Left lobe of liver (tissue), 2 donors: Measurements from ENCODE around the gene FAM98C. TPM values are rescaled to one million over a fixed set of nuclear protein-coding genes. Genes with fewer than 3 reads are reported as not detected.
"Not testable (repeated sequence)": the region's sequence is repeated elsewhere in the genome, so short reads cannot be mapped to it uniquely, and the experiment has no call there.

Experiments used
- ATAC-seq: fragments of 200-7000 bp; cut with Tn5 transposase; one replicate; pipeline ENCODE4 v1.9.1; 2020; ENCODE audit warnings: mild to moderate bottlenecking, moderate library complexity
- DNase-seq: peaks from one replicate; pipeline ENCODE4 v3.0.0-alpha.2; 2020; ENCODE audit warnings: low spot score
- total RNA-seq: library from RNA; stranded (reverse); gene quantifications from one replicate; pipeline ENCODE4 v1.2.1, GENCODE V29; 2021
- donor health status: DM: no; HTN: no; CAD: no; lungs with moderate emphysema.
- donor health status: DM: no; HTN: yes; CAD: no.

Gene FAM98C
- total RNA-seq, 1 donor from 2014 or later, result 8.7 TPM

DNA sequence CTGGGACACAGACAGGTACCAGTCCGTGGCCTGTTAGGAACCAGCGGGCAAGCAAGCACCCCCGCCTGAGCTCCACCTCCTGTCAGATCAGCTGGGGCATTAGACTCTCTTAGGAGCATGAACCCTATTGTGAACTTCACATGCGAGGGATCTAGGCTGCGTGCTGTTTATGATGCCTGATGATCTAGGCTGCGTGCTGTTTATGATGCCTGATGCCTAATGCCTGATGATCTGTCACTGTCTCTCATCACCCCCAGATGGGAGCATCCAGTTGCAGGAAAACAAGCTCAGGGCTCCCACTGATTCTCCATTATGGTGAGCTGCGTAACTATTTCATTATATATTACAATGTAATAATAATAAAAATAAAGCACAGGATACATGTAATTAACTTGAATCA is 19.5 kb downstream of the FAM98C start:
- no peak for ATAC-seq
- DNase-seq, result no peak

DNA sequence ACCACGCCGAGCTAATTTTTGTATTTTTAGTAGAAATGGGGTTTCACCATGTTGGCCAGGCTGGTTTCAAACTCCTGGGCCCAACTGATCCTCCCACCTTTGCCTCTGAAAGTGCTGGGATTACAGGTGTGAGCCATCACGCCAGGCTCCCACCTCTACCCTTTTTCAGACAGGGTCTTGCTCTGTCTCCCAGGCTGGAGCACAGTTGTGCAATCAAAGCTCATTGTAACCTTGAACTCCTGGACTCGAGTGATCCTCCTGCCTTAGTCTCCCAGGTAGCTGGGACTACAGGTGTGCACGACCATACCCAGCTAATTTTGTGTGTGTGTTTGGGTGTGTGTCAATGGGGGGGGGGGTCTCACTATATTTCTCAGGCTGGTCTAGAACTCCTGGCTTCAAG is 21.4 kb downstream of the FAM98C start:
- ATAC-seq (no peak), DNase-seq (no peak)

DNA sequence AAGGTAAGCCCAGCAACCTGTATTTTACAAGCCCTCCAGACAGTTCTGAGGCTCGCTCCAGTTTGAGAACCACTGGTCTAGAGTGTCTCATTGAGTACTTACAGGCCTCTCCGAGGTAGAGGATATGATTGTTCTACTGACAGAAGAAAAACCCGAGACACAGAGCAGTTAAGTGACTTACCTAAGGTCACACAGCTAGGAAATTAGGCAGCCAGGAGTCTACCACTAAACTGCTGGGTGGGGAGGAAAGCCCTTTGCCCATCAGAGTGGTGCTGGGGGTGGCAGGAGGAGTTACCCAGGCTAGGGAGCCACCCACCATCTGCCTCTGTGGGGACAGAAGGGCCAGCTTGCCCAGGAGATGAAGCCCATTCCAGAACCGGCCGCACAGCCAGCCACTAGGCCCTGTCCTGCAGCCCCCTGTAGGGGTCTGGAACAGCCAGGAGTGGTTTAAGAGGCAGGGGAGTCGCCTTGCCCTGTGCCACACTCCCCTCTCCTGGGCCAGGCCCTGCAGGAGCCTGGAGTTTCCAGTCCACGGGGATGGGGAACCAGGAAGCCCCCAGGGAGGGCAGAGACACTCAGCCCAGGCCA is 22.4 kb downstream of the FAM98C start:
- ATAC-seq, result no peak
- DNase-seq, result no peak

DNA sequence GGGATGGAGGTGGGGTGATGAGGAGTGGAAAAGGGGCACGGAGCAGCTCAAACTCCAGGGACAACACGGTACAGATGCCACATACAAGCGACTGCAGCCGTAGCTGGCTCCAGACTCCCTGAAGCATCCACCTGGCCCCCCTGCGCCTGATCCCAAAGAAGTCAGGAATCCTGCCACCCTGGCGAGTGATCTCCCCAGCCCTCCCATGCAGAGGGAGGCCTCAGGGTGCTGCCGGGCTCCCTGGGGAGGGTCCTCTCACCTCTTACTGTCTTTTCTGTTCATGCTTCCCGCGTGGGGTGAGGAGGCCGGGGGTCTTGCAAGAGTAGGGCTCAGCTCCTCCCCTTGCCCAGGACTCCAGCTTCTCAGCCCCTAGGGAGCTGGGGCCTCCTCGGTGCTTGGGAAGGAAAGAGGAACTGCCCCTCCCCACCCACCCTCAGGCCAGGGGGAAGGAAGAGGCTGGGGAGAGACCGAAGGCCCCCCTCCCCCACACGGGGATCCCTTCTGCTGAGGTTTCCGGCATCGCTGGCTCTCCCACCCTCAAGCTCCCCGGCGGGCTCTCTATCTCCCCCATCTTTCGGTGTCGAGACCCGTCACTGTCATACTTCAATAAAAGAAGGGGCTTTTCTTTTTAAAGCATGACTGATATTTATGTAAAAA is 23.0 kb downstream of the FAM98C start, which contains the start of gene RASGRP4:
TSS of gene RASGRP4 (minus strand) at position 410 of the 657 bp plus-strand sequence. CDS start at position 282, 128 bp downstream.
- ATAC-seq (peak; percentile 41), DNase-seq (no peak)

DNA sequence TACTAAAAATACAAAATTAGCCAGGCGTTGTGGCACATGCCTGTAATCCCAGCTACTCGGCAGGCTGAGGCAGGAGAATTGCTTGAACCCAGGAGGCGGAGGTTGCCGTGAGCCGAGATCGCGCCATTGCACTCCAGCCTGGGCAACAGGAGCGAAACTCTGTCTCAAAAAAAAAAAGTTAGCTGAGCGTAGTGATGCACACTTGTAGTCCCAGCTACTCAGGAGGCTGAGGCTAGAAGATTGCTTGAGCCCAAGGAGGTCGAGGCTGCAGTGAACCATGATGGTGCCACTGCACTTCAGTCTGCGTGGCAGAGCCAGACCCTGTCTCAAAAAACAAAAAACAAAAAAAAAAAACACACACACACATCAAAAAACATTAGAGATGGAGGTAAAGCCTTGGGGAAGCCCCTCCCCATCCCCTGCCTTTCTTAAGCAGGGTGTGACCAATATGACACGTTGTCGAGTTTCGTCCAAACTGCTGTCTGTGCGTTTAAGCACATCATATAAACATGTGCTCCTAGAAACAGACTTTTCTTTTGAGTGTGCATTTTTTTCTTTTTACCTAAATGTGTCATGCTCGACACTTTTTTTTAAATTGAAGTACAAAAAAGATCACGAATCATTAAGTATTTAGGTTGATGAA is 24.3 kb downstream of the FAM98C start:
- not testable (repeated sequence) for DNase-seq, ATAC-seq

DNA sequence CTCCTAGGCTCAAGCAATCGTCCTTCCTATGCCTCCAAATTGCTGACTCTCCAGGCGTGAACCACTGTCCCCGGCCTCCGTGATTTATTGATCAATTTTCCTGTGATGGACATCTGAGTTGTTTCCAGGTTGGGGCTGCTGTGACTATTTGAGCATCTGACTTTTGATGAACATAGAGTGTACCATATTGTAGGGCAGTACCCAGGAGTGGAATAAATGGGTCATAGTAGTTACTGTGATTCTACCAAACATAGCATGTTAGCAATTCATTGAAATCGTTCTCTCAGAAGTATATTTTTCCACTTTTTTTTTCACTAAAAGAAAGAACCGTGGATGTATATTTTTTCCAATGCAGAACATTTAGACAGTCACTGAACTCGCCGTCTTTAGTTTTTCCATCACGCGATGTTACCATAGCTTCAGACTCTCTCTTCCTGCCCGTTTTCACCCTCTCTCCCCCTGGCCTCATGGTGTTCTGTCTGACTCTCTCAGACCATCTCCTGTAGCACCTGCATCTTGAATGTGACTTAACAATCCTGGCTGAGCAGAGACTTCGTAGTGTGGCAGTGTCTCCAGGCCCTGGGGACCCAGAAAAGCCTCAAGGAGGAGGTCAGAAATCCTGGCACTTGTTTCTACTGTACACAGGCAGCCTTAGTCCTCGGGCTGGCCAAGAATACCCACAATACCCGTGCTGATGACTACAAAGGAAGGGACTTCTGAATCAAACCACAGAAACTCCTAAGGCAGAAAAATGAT is 26.3 kb downstream of the FAM98C start:
- ATAC-seq (no peak), DNase-seq (no peak)

DNA sequence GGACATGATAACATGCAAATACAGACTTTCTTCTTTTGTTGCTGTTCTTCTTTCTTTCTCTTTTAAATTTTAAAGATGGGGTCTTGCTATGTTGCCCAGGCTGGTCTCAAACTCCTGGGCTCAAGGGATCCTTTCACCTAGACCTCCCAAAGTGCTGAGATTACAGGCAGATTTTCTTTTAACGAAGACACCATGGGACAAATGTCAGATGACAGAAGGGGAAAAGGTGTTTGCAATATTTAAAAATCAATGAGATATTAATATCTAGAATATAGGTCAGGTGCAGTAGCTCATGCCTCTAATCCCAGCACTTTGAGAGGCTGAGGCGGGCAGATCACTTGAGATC is 26.9 kb downstream of the FAM98C start:
- DNase-seq (no peak), ATAC-seq (no peak)

DNA sequence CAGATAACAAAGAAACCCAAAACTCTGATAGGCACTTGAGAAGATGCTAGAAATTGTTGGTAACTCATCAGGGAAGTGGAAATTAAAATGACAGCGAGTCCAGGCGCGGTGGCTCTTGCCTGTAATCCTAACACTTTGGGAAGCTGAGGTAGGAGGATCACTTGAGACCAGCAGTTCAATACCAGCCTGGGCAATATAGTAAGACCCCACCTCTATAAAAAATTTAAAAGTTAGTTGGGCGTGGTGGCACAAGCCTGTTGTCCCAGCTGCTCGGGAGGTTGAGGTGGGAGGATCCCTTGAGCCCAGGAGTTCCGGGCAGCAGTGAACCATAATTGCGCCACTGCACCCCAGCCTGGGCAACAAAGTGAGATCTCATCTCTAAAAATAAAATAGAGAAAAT is 28.0 kb downstream of the FAM98C start:
- DNase-seq, result no peak
- no peak for ATAC-seq

DNA sequence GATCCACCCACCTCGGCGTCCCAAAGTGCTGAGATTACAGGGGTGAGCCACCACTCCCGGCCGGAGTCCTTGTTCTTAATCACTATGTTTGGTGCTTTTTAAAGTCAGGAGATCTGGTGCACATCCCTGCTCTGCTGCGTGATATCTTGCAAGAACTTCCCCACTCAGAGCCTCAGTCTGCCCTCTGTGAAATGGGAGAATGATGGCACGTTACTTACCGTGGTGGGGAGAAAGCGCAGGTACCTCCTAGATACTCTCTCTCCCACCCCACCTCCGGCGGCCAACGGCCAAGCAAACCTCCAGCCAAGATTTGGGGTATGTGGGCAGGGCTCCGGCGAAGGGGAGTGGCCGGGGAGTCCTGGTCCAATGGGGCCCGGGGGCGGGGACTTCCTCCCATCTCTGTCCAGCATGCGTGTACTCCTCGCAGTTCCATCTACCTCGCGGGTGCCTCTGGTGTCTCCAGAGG is 30.4 kb downstream of the FAM98C start, which contains the start of gene RYR1:
TSS of gene RYR1 (plus strand) at position 424 of the 466 bp plus-strand sequence. CDS start 139 bp downstream, outside the sequence.
- DNase-seq (no peak), ATAC-seq (peak; percentile 68)

DNA sequence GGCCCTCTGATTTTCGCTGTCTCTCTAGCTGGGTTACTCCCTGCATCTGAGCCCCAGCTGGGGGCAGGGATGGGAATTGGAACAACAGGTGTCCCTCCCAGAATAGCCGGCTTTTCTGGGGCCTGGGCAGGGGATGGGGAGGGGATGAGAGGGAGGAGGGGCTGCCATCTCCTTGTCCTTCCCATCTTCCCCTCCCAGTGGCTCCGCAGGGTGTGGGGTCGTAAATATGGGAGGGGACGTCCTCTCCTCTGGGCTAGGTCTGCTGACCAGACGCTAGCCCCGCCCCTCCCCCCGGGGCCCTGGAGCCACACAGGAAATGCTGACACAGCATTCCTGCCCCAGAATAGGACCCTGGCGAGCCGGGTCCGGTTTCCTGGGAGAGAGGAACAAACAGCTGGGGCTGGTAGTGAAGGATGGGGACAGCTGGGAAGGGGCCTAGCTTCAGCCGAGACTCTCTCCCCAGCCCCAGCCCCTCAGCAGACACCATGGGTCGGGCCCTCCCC is 31.7 kb downstream of the FAM98C start:
- DNase-seq (no peak), ATAC-seq (peak; percentile 32)

DNA sequence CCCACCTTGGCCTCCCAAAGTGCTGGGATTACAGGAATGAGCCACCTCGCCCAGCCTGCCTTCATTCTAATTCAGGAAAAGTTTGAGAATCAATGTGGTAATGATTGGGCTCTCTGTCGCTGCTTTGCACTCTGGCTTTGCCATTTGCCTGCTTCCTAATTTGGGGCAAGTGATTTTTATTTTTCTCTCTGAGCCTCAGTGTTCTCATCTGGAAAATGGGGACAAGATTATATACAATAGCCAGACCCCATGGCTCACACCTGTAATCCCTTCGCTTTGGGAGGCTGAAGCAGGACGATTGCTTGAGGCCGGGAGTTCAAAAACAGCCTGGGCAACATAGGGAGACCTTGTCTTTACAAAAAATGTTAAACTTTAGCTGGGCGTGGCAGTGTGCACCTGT is 34.4 kb downstream of the FAM98C start:
- no peak for ATAC-seq

DNA sequence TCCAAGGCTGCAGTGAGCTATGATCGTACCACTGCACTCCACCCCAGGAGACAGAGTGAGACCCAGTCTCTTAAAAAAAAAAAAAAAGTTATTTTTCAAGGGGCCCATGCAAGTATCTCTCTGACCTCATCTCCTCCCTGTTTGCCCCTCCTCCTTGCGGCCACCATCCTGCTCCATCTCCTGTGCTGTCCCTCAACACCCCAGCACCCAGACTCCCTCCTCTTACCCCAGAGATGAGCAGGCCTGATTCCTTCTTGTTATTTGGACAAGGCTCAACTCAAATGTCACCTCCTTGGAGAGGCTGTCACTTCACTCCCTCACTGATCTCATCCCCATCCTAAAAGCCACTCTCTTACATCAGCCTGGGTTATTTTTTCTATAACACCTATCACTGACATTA is 35.0 kb downstream of the FAM98C start:
- ATAC-seq (no peak), DNase-seq (no peak)

More for the DNA sequence above, 34.4 kb downstream of the FAM98C start:
- DNase-seq, result no peak

DNA sequence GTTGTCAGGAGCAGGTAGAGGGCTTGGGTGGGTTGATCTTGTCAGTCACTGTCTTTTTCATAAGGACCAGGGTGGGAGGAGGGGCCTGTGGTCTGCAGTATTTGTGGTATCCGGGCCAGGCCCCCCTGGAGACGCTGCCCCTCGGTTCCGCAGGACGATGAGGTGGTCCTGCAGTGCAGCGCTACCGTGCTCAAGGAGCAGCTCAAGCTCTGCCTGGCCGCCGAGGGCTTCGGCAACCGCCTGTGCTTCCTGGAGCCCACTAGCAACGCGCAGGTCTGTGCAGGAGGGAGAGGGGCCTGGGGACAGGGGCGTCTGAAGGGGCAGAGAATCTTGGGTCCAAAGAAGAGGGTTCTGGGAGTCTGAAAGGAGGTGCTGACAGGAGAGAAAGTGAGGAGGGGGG is 37.7 kb downstream of the FAM98C start:
- no peak for DNase-seq
- ATAC-seq, result no peak

DNA sequence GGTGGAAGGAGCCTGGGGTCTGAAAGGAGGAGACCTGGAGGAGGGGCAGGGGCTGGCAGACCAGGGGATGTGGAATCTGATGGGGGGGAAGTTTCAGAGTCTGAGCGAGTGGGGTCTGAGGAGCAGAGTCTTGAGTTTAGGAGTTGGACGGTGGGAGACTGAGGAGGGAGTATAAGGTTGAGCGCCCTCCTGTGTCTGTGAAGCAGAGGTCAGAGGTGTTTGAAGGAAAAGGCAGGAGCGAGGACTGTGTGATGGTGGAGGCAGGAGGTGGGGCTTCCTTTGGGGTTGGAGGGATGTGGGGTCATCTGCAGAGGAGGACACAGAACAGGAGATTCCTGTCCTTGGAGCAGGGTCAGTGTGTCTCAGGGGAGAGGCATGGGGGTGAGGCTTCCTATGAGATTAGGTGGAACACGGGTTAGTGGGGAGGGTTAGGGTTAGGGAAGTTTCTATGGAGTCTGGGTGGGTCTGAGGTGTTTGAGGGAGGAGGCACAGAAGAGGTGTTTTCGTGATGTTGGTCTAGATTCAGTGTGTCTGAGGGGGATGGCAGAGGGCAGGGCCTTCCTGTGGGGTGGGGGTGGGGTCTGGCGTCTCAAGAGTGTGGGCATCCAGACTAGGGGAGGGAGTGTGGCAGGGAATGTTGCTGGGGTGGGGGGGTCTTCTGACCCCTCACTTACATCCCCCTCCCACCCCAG is 38.9 kb downstream of the FAM98C start:
- ATAC-seq, result no peak
- DNase-seq, result no peak

DNA sequence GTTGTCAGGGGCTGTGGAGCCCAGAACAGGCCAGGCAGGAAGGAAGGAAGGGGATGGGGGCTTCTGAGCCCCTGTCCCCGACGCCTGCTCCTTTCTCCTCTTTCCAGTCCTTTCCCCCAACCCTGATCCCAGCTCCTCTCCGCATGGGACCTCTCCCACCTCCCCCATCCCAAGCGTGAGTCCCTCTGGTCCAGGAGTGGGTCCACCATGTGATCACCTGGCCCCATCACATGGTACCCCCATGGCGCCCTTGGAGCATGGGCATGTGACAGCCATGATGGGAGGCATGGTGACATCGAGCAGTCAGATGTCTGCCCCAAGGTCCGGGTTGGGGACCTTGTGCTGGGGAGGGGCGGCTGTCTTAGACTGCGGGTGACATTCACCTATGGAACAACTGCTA is 39.8 kb downstream of the FAM98C start:
- DNase-seq (no peak), ATAC-seq (no peak)

DNA sequence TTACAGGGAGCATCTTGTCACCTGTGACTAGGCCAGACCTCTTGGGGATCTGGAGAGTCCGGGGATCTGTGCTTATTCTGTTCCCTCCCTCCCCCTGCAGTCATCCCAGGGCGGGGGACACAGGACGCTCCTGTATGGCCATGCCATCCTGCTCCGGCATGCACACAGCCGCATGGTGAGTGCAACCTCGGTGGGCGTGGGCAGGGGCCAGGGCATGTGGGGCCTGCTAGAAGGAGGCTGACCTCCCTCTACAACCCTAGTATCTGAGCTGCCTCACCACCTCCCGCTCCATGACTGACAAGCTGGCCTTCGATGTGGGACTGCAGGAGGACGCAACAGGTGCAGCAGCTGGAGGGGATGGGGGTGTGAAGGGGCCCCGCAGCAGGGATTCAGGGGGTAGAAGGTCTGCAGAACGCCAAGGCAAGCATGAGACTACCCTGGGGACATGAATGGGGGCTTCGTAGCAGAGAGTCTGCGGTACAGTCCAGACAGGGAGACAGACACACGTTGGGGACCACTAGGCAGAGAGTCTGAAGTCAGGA is 40.6 kb downstream of the FAM98C start:
- ATAC-seq, result no peak
- DNase-seq, result no peak

DNA sequence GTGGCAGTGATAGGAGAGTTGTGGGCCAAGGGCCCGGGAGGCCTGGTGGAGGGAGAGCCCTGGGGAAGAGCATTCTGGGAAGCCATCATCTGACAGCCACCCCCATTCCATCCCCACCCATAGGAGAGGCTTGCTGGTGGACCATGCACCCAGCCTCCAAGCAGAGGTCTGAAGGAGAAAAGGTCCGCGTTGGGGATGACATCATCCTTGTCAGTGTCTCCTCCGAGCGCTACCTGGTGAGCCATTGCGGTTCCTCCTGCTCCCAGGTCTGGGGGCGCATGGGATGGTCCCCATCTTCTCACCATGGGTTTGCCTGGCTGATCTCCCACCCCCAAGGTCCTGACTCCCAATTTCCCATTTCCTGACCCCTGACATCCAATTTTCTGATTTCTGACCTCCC is 41.1 kb downstream of the FAM98C start:
- ATAC-seq (no peak), DNase-seq (no peak)

DNA sequence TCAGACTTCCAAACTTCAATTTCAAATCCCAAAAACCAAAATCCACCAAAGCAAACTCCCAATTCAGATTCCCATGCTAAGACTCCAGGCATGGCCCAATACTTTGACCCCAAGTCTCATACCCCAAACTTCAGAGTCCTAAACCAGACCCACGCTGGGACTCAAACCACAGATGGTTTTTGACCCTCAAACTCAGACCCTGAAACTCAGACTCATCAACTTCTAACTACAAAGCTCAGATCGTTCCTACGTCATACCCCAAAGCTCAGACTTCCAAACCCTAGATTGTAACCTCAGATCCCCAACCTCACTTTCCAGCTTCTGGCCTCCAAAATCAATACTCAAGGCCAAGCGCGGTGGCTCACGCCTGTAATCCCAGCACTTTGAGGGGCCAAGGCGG is 42.5 kb downstream of the FAM98C start:
- ATAC-seq (no peak), DNase-seq (no peak)

DNA sequence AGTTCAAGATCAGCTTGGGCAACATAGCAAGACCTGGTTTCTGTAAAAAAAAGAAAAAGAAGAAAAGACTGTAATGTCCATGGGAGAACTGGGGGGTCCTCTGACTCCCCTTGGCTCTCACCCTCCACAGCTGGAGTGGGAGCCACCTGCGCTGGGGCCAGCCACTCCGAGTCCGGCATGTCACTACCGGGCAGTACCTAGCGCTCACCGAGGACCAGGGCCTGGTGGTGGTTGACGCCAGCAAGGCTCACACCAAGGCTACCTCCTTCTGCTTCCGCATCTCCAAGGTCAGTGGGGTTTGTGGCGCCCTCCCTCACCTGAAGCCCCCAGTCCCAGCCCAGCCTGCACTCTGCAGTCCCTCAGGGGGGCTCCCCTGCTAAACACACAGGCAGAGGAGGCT is 45.3 kb downstream of the FAM98C start:
- DNase-seq (no peak), ATAC-seq (no peak)

DNA sequence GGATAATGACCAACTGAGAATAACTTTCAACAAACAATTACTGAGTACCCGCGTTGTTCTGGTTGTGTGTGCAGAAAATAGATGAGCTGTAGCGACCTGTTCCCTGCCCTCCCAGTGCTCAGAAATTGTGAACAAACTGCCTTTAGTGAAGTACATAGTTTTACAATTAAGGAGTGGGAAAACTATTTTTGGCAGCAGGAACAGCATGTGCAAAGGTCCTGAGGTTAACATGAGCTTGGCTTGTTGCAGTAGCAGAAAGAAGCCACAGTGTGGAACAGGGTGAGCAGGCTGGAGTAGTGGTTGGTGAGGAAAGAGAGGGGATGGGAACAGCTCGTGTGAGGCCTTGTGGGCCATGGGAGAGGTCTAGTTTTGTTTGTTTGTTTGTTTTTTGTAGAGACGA is 46.6 kb downstream of the FAM98C start:
- DNase-seq (no peak), ATAC-seq (no peak)
